Prostate gland (tissue), 2 donors: ENCODE measurements around the gene ZC3H18.

Experiments
- CTCF ChIP-seq, 4 experiments: fragments of 200-600 bp in 2 of 4; fragments of 450-650 bp in 2 of 4; sonication (generic) in 2 of 4; IDR thresholded peaks; 1 replicate in 3 of 4; 2 replicates in 1 of 4; pipeline ENCODE4 v1.5.1; 2016 to 2019; ENCODE audit warnings: antibody characterized with exemption in 4 of 4, mild to moderate bottlenecking in 2 of 4, moderate library complexity in 2 of 4
- POLR2A ChIP-seq: fragments of 450-650 bp; IDR thresholded peaks from one replicate; pipeline ENCODE4 v1.6.1; 2016; ENCODE audit warnings: antibody characterized with exemption, mild to moderate bottlenecking
- POLR2AphosphoS5 ChIP-seq: sonication (generic); formaldehyde crosslinking; IDR thresholded peaks from one replicate; pipeline ENCODE4 v1.6.1; 2017; ENCODE audit warnings: antibody characterized with exemption

- TF ChIP-seq CTCF (IDR thresholded peaks at IDR 0.05) = no peak
- no peak for TF ChIP-seq POLR2AphosphoS5
- TF ChIP-seq POLR2A = no peak
These were observed 38.2 kb upstream of the ZC3H18 start for GRCh38 chr16:88531931-88532433.
